Upper lobe of right lung (tissue), 1 donor: ENCODE results near the gene MYG1. TPM values are rescaled to one million over a fixed set of nuclear protein-coding genes. Genes with fewer than 3 reads are reported as not detected.
A peak's percentile ranks its signal among the peaks of the same experiment; 100 is the strongest.

Experiments used
- ATAC-seq: fragments of 200-7000 bp; cut with Tn5 transposase; one replicate; pipeline ENCODE4 v1.9.1; 2020; ENCODE audit warnings: mild to moderate bottlenecking, moderate library complexity
- DNase-seq: peaks from one replicate; pipeline ENCODE4 v3.0.0-alpha.2; 2020
- H3K27ac ChIP-seq: fragments of 200-600 bp; one replicate; pipeline ENCODE4 v1.8.0; 2022
- H3K27me3 ChIP-seq: fragments of 200-600 bp; one replicate; pipeline ENCODE4 v1.8.0; 2022; ENCODE audit warnings: mild to moderate bottlenecking
- H3K36me3 ChIP-seq: fragments of 200-600 bp; one replicate; pipeline ENCODE4 v1.8.0; 2022
- H3K4me1 ChIP-seq: fragments of 200-600 bp; one replicate; pipeline ENCODE4 v1.8.0; 2022
- H3K4me3 ChIP-seq: fragments of 200-600 bp; one replicate; pipeline ENCODE4 v1.8.0; 2022; ENCODE audit warnings: mild to moderate bottlenecking
- H3K9me3 ChIP-seq: fragments of 200-600 bp; one replicate; pipeline ENCODE4 v1.8.0; 2022
- intact Hi-C: fragments of 100-400 bp; cut with DNase I; formaldehyde crosslinking; loops from one replicate; pipeline ENCODE4 v1.11.0; 2022
- long read RNA-seq: library from polyadenylated mRNA; unstranded; transcript quantifications from one replicate; pipeline ENCODE4 v2.0.0, GENCODE V29; 2021
- total RNA-seq: library from RNA; stranded (reverse); fragmentation: NEBNext Ultra II Directional; extraction: Animal tissue kit (Norgen Biotek cat#: 25700); gene quantifications from one replicate; pipeline ENCODE4 v1.2.1, GENCODE V29; 2021
- TF ChIP-seq, protein P1 (sequence below): fragments of 200-600 bp; IDR thresholded peaks from one replicate; pipeline ENCODE4 v1.8.0; 2022; ENCODE audit warnings: antibody characterized with exemption
- donor health status: DM: no; HTN: yes; CAD: no; lungs with severe emphysema.

Gene MYG1, protein sequence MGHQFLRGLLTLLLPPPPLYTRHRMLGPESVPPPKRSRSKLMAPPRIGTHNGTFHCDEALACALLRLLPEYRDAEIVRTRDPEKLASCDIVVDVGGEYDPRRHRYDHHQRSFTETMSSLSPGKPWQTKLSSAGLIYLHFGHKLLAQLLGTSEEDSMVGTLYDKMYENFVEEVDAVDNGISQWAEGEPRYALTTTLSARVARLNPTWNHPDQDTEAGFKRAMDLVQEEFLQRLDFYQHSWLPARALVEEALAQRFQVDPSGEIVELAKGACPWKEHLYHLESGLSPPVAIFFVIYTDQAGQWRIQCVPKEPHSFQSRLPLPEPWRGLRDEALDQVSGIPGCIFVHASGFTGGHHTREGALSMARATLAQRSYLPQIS
- 41.9 TPM for total RNA-seq
- long read RNA-seq, transcript C12orf10-201 (7 exons, 1,192 nt) = major isoform, 29 of 44 reads
- long read RNA-seq, transcript C12orf10-205 (6 exons, 1,369 nt) = minor isoform, 5 of 44 reads
- long read RNA-seq, partial matches to known transcripts = 1 of 44 reads
- long read RNA-seq, other reads (novel, unspliced or antisense) = 5 of 44 reads

DNA sequence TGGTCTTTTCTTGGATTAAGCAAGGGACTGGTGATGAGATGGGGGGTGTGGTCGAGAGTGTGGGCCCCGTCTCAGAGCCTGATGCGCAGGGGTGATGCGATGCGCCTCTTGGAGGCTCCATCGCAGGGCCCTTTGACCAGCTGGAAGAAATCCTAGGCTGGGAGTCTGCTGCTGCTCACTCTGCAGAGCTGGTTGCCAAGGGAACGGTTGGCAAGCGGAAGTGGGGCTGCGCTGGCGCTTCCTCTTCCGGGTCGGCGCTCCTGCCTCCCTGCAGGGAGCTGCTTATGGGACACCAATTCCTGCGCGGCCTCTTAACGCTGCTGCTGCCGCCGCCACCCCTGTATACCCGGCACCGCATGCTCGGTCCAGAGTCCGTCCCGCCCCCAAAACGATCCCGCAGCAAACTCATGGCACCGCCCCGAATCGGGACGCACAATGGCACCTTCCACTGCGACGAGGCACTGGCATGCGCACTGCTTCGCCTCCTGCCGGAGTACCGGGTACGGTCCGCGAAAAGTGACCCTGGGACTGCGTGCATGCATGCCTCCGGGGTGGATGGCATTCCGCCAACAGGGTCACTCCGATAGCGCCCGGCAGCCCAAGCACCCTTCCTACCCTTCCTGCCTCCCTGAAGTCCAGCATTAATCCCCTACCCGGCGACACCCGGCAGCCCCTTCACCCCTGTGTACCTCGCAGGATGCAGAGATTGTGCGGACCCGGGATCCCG is at the start of gene MYG1:
Gene MYG1 (plus strand): TSS at position 242 of the 727 bp plus-strand sequence. CDS start 43 bp downstream, at position 285.
- peak; percentile 94 for DNase-seq
- no peaks in the 10 kb centered on the region for H3K9me3 ChIP-seq
- intact Hi-C loops = no loop called here
- peak; percentile 88 for ATAC-seq
- H3K4me1 ChIP-seq = peaks cover 39% of the 10 kb centered on the region
- peak within 1 kb of the TSS; percentile 69 for H3K4me3 ChIP-seq
- TF ChIP-seq, protein P1, sequence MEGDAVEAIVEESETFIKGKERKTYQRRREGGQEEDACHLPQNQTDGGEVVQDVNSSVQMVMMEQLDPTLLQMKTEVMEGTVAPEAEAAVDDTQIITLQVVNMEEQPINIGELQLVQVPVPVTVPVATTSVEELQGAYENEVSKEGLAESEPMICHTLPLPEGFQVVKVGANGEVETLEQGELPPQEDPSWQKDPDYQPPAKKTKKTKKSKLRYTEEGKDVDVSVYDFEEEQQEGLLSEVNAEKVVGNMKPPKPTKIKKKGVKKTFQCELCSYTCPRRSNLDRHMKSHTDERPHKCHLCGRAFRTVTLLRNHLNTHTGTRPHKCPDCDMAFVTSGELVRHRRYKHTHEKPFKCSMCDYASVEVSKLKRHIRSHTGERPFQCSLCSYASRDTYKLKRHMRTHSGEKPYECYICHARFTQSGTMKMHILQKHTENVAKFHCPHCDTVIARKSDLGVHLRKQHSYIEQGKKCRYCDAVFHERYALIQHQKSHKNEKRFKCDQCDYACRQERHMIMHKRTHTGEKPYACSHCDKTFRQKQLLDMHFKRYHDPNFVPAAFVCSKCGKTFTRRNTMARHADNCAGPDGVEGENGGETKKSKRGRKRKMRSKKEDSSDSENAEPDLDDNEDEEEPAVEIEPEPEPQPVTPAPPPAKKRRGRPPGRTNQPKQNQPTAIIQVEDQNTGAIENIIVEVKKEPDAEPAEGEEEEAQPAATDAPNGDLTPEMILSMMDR = peak; percentile 29
- peak within 1 kb of the TSS; percentile 61 for H3K27ac ChIP-seq
- H3K27me3 ChIP-seq = no peaks in the 10 kb centered on the region
- peaks cover 35% of the 10 kb centered on the region for H3K36me3 ChIP-seq

DNA sequence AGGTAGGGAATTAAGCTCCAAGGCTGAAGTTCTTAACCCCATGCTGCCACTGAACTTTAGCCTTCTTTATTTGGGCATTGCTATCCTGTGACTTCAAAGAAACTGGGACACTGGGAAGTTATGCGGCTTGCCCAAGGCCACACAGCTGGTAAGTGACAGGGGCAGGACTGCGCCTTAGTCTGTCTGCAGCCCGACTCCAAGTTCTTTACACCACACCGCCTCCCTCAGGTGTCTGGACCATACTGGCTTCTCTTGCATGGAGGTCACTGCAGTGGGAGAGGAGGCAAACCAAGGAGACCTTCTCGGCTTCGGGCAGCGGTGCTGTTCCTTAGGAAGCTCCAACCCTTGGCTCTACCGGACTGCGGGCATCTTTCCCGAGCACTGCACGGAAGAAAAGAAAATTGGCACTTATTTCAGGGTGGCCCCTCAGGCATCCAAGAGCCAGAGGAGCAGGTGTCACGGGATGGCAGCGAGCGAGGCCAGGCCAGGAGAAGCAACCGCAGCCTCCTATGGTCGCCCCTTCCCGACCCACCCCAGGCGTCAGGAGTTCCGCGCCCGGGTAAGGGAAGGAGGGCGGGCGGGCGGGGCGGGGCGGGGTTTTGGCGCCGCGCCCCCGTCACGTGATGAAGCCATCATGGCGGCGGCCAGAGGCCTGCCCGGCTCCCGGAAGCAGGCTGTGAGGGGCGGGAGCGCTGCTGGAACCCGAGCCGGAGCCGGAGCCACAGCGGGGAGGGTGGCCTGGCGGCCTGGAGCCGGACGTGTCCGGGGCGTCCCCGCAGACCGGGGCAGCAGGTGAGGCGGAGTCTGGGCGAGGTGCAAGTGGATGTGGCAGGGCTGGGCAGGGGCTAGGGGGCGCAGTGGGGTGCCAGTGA is 47.8 kb upstream of the MYG1 start:
- H3K4me1 ChIP-seq = peaks cover 20% of the 10 kb centered on the region
- H3K27ac ChIP-seq = peak overlapping the region; percentile 92
- ATAC-seq = peak; percentile 91
- intact Hi-C loops = no loop called here
- peak overlapping the region; percentile 87 for H3K4me3 ChIP-seq
- no peaks in the 10 kb centered on the region for H3K9me3 ChIP-seq
- TF ChIP-seq, protein P1 = peak; percentile 35
- no peaks in the 10 kb centered on the region for H3K27me3 ChIP-seq
- DNase-seq = peak; percentile 90
- no peaks in the 10 kb centered on the region for H3K36me3 ChIP-seq

DNA sequence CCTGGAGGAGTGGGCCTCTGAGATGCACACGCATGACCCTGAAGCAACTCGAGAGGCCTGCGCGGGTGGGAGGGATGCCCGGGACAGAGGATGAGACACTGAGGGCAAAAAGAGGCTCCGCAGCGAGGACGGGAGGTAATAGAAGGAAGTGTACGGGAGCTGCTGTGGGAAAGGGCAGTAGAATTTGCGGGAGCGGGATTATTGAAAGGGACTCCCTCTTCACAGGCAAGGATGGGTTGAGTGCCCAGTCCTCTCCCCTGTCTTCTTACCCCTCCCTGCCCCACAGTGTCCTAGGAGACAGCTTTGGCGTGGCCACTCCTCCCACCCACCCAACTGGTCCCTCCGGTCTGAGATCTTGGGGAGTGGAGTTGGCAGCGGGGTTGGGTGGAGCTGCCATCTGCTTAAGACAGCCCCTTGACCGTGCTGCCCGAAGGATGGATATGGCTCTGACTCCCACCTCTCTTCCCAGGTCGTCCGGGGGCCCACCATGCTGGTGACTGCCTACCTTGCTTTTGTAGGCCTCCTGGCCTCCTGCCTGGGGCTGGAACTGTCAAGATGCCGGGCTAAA is 47.1 kb upstream of the MYG1 start:
- intact Hi-C loops = no loop called here
- H3K4me1 ChIP-seq = peaks cover 20% of the 10 kb centered on the region
- no peaks in the 10 kb centered on the region for H3K36me3 ChIP-seq
- TF ChIP-seq, protein P1 = no peak
- peak overlapping the region; percentile 92 for H3K27ac ChIP-seq
- DNase-seq = peak; percentile 73
- H3K9me3 ChIP-seq = no peaks in the 10 kb centered on the region
- peak overlapping the region; percentile 87 for H3K4me3 ChIP-seq
- no peaks in the 10 kb centered on the region for H3K27me3 ChIP-seq
- ATAC-seq = peak; percentile 28

DNA sequence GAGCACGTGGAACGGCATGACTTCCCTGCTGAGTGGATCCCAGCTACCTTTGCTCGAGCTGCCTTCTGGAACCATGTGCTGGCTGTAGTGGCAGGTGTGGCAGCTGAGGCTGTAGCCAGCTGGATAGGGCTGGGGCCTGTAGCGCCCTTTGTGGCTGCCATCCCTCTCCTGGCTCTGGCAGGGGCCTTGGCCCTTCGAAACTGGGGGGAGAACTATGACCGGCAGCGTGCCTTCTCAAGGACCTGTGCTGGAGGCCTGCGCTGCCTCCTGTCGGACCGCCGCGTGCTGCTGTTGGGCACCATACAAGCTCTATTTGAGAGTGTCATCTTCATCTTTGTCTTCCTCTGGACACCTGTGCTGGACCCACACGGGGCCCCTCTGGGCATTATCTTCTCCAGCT is 46.2 kb upstream of the MYG1 start:
- H3K4me1 ChIP-seq = peaks cover 20% of the 10 kb centered on the region
- H3K4me3 ChIP-seq = peak overlapping the region; percentile 87
- no peaks in the 10 kb centered on the region for H3K9me3 ChIP-seq
- DNase-seq = peak; percentile 65
- TF ChIP-seq, protein P1 = no peak
- H3K36me3 ChIP-seq = no peaks in the 10 kb centered on the region
- no peaks in the 10 kb centered on the region for H3K27me3 ChIP-seq
- ATAC-seq = no peak
- H3K27ac ChIP-seq = no peak overlapping the region
- intact Hi-C loops = no loop called here
